ENCODE data around the gene APOBEC3H. TPM values are rescaled to one million over a fixed set of nuclear protein-coding genes. Genes with fewer than 3 reads are reported as not detected.

APOBEC3H gene
- total and polyA plus RNA-seq, 2 experiments from 2014 or later, result not detected

DNA sequence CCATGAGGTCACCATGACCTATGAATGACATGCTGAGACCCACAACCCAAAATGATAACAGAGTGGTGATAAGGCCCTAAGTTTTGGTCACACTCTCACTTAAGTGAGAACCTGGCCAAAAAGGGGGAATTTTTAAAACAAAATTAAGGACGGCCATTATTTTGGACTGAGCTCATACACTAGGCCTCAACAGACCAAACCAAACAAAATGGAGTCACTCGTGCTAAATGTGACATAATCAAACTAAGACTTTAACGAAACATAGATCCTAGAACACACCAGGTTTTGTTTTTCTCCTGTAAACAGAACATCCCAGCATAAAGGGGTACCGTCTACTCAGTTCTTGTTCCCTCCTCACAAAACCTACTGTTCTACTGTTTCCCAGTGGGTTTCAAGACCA, 11.4 kb downstream of the APOBEC3H start:
- Histone ChIP-seq H3K4me2 (no peak overlapping the region), H4K20me1 (ENCODE audit: insufficient read depth, poor library complexity, severe bottlenecking) (no peaks in the 10 kb centered on the region), H2AFZ (no peak overlapping the region), H3K9me2 (replicated peaks; ENCODE audit: insufficient read depth) (no peaks in the 10 kb centered on the region), H3K79me2 (no peaks in the 10 kb centered on the region), H3K9me3 (ENCODE audit: low read depth) (no peaks in the 10 kb centered on the region), H3K4me3 (no peak overlapping the region), H3K36me3 (replicated peaks; ENCODE audit: insufficient read depth, low read depth) (no peaks in the 10 kb centered on the region), H3K4me1 (ENCODE audit: insufficient read depth) (no peaks in the 10 kb centered on the region), H3K27ac (no peak overlapping the region), H3K27me3 (no peaks in the 10 kb centered on the region)
- TF ChIP-seq EZH2phosphoT487 (IDR thresholded peaks at IDR 0.05; ENCODE audit: low read depth, severe bottlenecking, unreplicated experiment) (no peak), EZH2 (IDR thresholded peaks at IDR 0.05; ENCODE audit: borderline replicate concordance) (no peak)
- TF ChIP-seq, protein P1, sequence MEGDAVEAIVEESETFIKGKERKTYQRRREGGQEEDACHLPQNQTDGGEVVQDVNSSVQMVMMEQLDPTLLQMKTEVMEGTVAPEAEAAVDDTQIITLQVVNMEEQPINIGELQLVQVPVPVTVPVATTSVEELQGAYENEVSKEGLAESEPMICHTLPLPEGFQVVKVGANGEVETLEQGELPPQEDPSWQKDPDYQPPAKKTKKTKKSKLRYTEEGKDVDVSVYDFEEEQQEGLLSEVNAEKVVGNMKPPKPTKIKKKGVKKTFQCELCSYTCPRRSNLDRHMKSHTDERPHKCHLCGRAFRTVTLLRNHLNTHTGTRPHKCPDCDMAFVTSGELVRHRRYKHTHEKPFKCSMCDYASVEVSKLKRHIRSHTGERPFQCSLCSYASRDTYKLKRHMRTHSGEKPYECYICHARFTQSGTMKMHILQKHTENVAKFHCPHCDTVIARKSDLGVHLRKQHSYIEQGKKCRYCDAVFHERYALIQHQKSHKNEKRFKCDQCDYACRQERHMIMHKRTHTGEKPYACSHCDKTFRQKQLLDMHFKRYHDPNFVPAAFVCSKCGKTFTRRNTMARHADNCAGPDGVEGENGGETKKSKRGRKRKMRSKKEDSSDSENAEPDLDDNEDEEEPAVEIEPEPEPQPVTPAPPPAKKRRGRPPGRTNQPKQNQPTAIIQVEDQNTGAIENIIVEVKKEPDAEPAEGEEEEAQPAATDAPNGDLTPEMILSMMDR (IDR thresholded peaks at IDR 0.05; ENCODE audit: poor library complexity), result no peak
- DNase-seq (ENCODE audit: low spot score), result no peak
- WGBS (ENCODE audit: low lambda C conversion rate, missing lambda C conversion rate), result 92% methylated on average over 4 of the region's 4 CpGs

DNA sequence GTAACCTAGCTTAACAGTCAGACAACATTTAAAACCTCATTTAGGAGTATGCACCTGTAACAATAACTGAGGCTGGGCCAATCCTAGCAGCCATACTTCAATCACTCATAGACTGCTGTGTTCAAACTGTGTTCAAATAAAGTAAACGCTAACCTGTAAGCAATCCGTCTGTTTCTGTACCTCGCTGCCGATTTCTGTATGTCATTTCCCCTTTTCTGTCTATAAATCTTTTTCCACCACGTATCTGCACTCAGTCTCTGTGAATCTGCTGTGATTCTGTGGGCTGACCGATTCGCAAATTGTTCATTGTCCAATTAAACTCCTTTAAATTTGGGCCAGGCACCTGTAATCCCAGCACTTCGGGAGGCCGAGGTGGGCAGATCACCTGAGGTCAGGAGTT, 12.3 kb downstream of the APOBEC3H start:
- Histone ChIP-seq H2AFZ (no peak overlapping the region), H3K79me2 (no peaks in the 10 kb centered on the region), H3K9me2 (replicated peaks; ENCODE audit: insufficient read depth) (no peaks in the 10 kb centered on the region), H4K20me1 (ENCODE audit: insufficient read depth, poor library complexity, severe bottlenecking) (no peaks in the 10 kb centered on the region), H3K4me2 (no peak overlapping the region), H3K9me3 (ENCODE audit: low read depth) (no peaks in the 10 kb centered on the region), H3K27me3 (no peaks in the 10 kb centered on the region), H3K4me1 (ENCODE audit: insufficient read depth) (peaks cover 4% of the 10 kb centered on the region), H3K27ac (no peak overlapping the region), H3K36me3 (replicated peaks; ENCODE audit: insufficient read depth, low read depth) (no peaks in the 10 kb centered on the region), H3K4me3 (no peak overlapping the region)
- WGBS (ENCODE audit: low lambda C conversion rate, missing lambda C conversion rate), result 91% methylated on average over 9 of the region's 9 CpGs
- TF ChIP-seq EZH2phosphoT487 (IDR thresholded peaks at IDR 0.05; ENCODE audit: low read depth, severe bottlenecking, unreplicated experiment) (no peak), EZH2 (IDR thresholded peaks at IDR 0.05; ENCODE audit: borderline replicate concordance) (no peak)
- TF ChIP-seq, protein P1 (IDR thresholded peaks at IDR 0.05; ENCODE audit: poor library complexity), result no peak
- DNase-seq (ENCODE audit: low spot score), result no peak

DNA sequence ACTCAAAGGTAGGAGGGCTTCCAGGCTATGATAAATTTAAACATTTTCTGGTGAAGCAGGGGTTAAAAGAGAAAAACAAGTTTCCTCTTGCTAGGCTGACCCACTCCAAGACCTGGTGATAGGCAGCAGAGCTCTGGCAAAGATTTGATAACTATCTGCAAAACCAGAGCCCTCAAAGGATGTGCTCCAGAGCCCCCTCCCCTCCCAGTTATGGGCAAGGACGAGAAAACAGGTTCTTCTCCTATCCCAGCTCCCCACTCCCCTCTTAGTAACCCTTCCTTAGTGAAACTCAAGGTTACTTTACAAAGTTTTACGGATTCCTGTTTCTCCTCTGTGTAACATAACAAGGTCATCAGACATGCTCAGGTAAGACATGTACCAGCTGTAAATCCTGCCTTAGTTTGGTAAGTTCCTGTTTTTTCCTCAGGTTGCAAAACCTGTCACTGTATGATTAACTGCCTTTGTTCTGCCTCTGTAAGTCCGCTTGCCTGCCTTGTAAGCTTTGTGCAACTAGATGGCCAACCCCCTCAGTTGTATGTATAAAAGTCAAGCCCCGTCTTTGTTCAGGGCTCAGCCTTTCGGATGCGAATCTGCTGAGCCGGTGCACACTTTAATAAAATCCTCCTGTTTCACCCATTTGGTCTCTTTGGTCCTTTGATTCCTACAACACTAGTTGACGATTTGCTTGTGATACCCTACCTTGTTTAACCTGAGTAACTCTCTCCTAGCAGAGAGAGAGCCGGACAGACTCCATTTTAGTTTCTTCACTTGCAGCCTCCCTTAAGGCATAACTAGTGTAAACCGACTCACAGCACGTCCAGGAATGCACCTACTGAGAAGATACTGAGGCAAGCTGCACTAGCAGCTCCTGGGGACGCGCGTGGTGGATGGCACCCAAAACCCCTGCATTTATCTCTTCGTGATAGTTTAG, 13.9 kb downstream of the APOBEC3H start:
- Histone ChIP-seq H3K4me3 (no peak overlapping the region), H4K20me1 (ENCODE audit: insufficient read depth, poor library complexity, severe bottlenecking) (no peaks in the 10 kb centered on the region), H3K9me3 (ENCODE audit: low read depth) (no peaks in the 10 kb centered on the region), H3K27ac (peak overlapping the region; percentile 62), H3K79me2 (no peaks in the 10 kb centered on the region), H2AFZ (peak overlapping the region; percentile 74), H3K4me1 (ENCODE audit: insufficient read depth) (peaks cover 8% of the 10 kb centered on the region), H3K27me3 (peaks cover 9% of the 10 kb centered on the region), H3K36me3 (replicated peaks; ENCODE audit: insufficient read depth, low read depth) (no peaks in the 10 kb centered on the region), H3K4me2 (peak overlapping the region; percentile 50), H3K9me2 (replicated peaks; ENCODE audit: insufficient read depth) (no peaks in the 10 kb centered on the region)
- 38% methylated on average over 15 of the region's 15 CpGs for WGBS (ENCODE audit: low lambda C conversion rate, missing lambda C conversion rate)
- TF ChIP-seq, protein P1 (IDR thresholded peaks at IDR 0.05; ENCODE audit: poor library complexity), result no peak
- no peak for TF ChIP-seq EZH2phosphoT487 (IDR thresholded peaks at IDR 0.05; ENCODE audit: low read depth, severe bottlenecking, unreplicated experiment)
- no peak for TF ChIP-seq EZH2 (IDR thresholded peaks at IDR 0.05; ENCODE audit: borderline replicate concordance)
- peak; percentile 60 for DNase-seq (ENCODE audit: low spot score)

Data from hepatocyte (in vitro differentiated cells).